ENCODE results near the gene MYH6. TPM values are rescaled to one million over a fixed set of nuclear protein-coding genes. Genes with fewer than 3 reads are reported as not detected.

MYH6 gene
- polyA plus RNA-seq, 4 donors = 0.21 to 0.35 (median 0.24) TPM

DNA sequence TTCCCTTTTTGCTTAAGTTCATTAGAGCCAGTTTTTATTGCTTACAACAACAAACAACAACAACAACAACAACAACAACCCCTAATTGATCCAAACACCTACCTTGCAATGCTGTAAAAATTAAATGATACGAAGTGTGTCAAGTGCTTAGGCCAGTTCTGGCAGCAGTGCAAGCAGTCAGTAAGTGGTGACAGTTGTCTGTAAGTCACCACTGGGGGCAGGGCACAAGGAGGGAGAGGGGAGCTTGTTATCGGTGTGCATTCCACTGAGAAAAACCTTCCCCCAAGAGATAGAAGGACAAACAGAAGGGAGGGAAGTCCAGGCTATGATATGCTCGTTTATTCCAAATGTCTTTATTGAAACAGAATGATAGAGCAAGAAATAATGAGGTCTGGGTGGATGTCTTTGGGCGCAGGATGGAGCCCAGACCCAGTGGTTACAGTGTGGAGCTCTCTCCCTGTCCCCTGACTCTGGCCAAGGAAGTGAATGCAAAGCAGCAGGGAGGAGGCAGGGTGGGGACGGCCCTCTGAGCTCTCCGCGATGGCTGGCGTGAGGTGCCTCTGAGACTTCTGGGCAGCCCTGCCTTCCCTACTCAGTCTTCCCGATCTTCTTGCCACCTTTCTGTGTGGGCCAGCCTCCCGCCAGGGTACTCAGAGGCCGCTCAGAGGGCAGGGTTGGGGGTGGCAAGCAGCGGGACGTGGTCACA, 61.9 kb downstream of the MYH6 start:
- no peak for DNase-seq (ENCODE audit: low read depth in 4 of 4, low spot score in 2 of 4)

DNA sequence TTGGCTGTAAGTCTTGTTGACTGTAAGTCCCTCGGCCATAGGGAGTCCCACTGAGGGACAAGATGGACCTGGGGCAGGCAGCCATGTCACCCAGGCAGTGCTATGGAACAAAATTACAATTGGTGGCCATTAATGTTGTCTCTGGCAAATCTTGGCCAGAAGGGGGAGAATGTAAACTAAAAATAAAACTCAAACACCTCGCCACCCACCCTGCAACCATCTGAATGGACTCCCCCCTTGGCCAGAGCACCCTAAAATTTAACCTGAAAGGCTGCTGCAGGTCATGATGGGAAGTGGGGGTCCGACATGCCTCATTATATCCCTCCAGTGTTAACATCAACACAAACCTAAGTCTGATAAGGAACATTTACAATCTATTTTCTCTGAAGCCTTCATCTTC, 63.6 kb downstream of the MYH6 start:
- no peak for DNase-seq (ENCODE audit: low read depth in 4 of 4, low spot score in 2 of 4)

DNA sequence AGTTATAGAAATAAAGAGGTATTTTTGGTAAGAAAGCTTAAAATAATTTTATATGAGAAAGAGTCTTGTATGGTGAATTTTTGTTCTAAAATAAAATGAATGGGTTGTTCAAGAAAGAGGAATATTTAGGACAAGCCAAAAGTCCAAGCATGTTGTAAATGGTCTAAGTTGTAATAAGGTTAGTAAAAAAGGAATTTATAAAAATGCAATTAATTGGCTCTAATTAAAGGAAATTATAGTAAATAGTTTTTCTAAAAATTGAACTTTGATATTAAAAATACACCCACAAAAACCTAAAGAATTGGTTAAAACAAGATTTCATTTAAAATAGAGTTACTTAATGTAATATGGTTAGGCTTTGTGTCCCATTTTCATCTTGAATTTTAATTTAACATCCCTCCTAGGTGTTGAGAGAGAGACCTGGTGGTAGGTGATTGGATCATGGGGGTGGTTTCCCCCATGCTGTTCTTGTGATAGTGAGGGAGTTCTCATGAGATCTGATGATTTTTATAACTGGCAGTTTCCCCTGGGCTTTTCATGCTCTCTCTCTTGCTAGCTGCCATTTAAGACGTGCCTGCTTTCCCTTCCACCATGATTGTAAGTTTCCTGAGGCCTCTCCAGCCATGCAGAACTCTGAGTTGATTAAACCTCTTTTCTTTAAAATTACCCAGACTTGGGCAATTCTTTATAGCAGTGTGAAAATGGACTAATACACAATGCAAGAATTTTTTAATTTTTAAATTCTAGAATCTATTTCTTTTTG, 68.4 kb downstream of the MYH6 start:
- no peak for DNase-seq (ENCODE audit: low read depth in 4 of 4, low spot score in 2 of 4)

DNA sequence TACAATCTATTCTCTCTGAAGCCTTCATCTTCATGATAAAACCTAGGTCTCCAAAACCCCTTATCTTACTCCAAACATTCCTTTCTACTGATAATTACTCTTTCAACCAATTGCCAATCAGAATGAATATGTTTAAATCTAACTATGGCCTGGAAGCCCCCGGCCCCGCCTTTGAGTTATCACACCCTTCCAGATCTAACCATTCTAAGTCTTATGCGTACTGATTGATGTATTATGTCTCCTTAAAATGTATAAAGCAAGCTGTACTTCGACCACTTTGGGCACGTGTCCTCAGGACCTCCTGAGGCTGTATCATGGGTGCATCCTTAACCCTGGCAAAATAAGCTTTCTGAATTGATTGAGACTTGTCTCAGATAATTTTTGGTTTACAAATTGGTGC, 72.5 kb downstream of the MYH6 start:
- DNase-seq (ENCODE audit: low read depth in 4 of 4, low spot score in 2 of 4) = no peak

Other genes starting within 250 kb of the MYH6 start
- gene SLC7A8, start 224.6 kb downstream of the MYH6 start, polyA plus RNA-seq (ENCODE audit: insufficient read length in 4 of 4) = 100 to 1,000 TPM in 2 of 4 donors, 10 to 100 TPM in 2; 80.6 to 108 (median 96.2) TPM
- 1 to 10 TPM in 3 of 4 donors, under 1 TPM in 1; 0.82 to 2.4 (median 1.9) TPM for gene RNF212B, start 170.3 kb downstream of the MYH6 start, polyA plus RNA-seq (ENCODE audit: insufficient read length in 4 of 4)
- 10 to 100 TPM; 22.6 to 28.8 (median 27.5) TPM for gene HOMEZ, start 122.1 kb downstream of the MYH6 start, polyA plus RNA-seq (ENCODE audit: insufficient read length in 4 of 4)
- 10 to 100 TPM; 15.6 to 42.2 (median 27.9) TPM for gene PPP1R3E, start 105.4 kb downstream of the MYH6 start, polyA plus RNA-seq (ENCODE audit: insufficient read length in 4 of 4)
- gene BCL2L2, start 101.4 kb downstream of the MYH6 start, polyA plus RNA-seq (ENCODE audit: insufficient read length in 4 of 4) = 10 to 100 TPM; 35.8 to 49.4 (median 42.8) TPM
- 100 to 1,000 TPM; 213 to 335 (median 293) TPM for gene PABPN1, start 86.8 kb downstream of the MYH6 start, polyA plus RNA-seq (ENCODE audit: insufficient read length in 4 of 4)
- 10 to 100 TPM; 50.8 to 79.6 (median 69.3) TPM for gene SLC22A17, start 55.4 kb downstream of the MYH6 start, polyA plus RNA-seq (ENCODE audit: insufficient read length in 4 of 4)
- gene EFS, start 43.1 kb downstream of the MYH6 start, polyA plus RNA-seq (ENCODE audit: insufficient read length in 4 of 4) = 10 to 100 TPM; 30.5 to 56.8 (median 48.6) TPM
- not detected for gene IL25, start 35.5 kb downstream of the MYH6 start, polyA plus RNA-seq (ENCODE audit: insufficient read length in 4 of 4)
- gene CMTM5, start 31.2 kb downstream of the MYH6 start, polyA plus RNA-seq (ENCODE audit: insufficient read length in 4 of 4) = 1 to 10 TPM; 1.5 to 3.2 (median 2.7) TPM
- gene MYH7, start 27.4 kb upstream of the MYH6 start, polyA plus RNA-seq (ENCODE audit: insufficient read length in 4 of 4) = under 1 TPM; 0.21 to 0.43 (median 0.33) TPM
- gene NGDN, start 61.4 kb upstream of the MYH6 start, polyA plus RNA-seq (ENCODE audit: insufficient read length in 4 of 4) = 10 to 100 TPM; 61.7 to 74.2 (median 64.5) TPM
- gene ZFHX2, start 143.5 kb upstream of the MYH6 start, polyA plus RNA-seq (ENCODE audit: insufficient read length in 4 of 4) = 10 to 100 TPM in 1 of 4 donors, 1 to 10 TPM in 3; 5.3 to 12.2 (median 8.3) TPM
- gene THTPA, start 148.0 kb upstream of the MYH6 start, polyA plus RNA-seq (ENCODE audit: insufficient read length in 4 of 4) = 10 to 100 TPM; 17.4 to 21.4 (median 19.0) TPM
- gene AP1G2, start 159.5 kb upstream of the MYH6 start, polyA plus RNA-seq (ENCODE audit: insufficient read length in 4 of 4) = 100 to 1,000 TPM in 2 of 4 donors, 10 to 100 TPM in 2; 56.1 to 130 (median 87.6) TPM
- 10 to 100 TPM; 10.5 to 14.7 (median 10.9) TPM for gene JPH4, start 170.5 kb upstream of the MYH6 start, polyA plus RNA-seq (ENCODE audit: insufficient read length in 4 of 4)
- gene DHRS2, start 228.1 kb upstream of the MYH6 start, polyA plus RNA-seq (ENCODE audit: insufficient read length in 4 of 4) = 10 to 100 TPM; 29.0 to 66.8 (median 52.0) TPM

All from left renal cortex interstitium (tissue), 4 donors.